Neural progenitor cell (in vitro differentiated cells): ENCODE data around the gene PYGM.
A peak's percentile ranks its signal among the peaks of the same experiment; 100 is the strongest.

Experiments
- CTCF ChIP-seq: fragments of 200-600 bp; sonication (generic); IDR thresholded peaks from 2 replicates; pipeline ENCODE4 v1.5.1; 2017; ENCODE audit warnings: antibody characterized with exemption, mild to moderate bottlenecking
- EZH2 ChIP-seq: fragments of 200-600 bp; sonication (generic); IDR thresholded peaks from 2 replicates; pipeline ENCODE4 v1.6.1; 2017; ENCODE audit warnings: antibody characterized with exemption, mild to moderate bottlenecking, moderate library complexity
- EZH2phosphoT487 ChIP-seq: fragments of 200-600 bp; sonication (generic); IDR thresholded peaks from 2 replicates; pipeline ENCODE4 v1.6.1; 2017; ENCODE audit warnings: antibody characterized with exemption

- TF ChIP-seq EZH2phosphoT487: peak; percentile 67
- TF ChIP-seq CTCF: peak; percentile 63
- TF ChIP-seq EZH2: peak; percentile 79
Measured at GRCh38 chr11:64743591-64744543, 15.9 kb downstream of the PYGM start, which contains the start of gene RASGRP2.
